HG03045 (cell line): ENCODE data around the gene GALNS.

ENCODE experiments used
- ATAC-seq: cut with Tn5 transposase; IDR thresholded peaks from one replicate; pipeline ENCODE4 v1.9.1; 2021; ENCODE audit warnings: mild to moderate bottlenecking, moderate library complexity; ENCODE audit not compliant: unreplicated experiment

GALNS gene

GRCh38 chr16:88877564-88878289, 21.0 kb upstream of the GALNS start:
- ATAC-seq: no peak

- ATAC-seq: no peak
Observed at GRCh38 chr16:88876942-88877526, 20.3 kb upstream of the GALNS start.

GRCh38 chr16:88875703-88876234, 19.0 kb upstream of the GALNS start:
- no peak for ATAC-seq

- ATAC-seq: no peak
Observed at GRCh38 chr16:88874938-88875599, 18.3 kb upstream of the GALNS start.

- ATAC-seq: no peak
Observed at GRCh38 chr16:88872650-88873331, 16.0 kb upstream of the GALNS start.

GRCh38 chr16:88871730-88872416, 15.1 kb upstream of the GALNS start:
- no peak for ATAC-seq

GRCh38 chr16:88871349-88871702, 14.6 kb upstream of the GALNS start:
- no peak for ATAC-seq

- ATAC-seq: no peak
Observed at GRCh38 chr16:88870608-88871348, 14.0 kb upstream of the GALNS start.

- ATAC-seq: no peak
Observed at GRCh38 chr16:88869673-88869980, 12.9 kb upstream of the GALNS start.

GRCh38 chr16:88868974-88869672, 12.4 kb upstream of the GALNS start:
- no peak for ATAC-seq

GRCh38 chr16:88867581-88868246, 11.0 kb upstream of the GALNS start:
- ATAC-seq: no peak

- ATAC-seq: no peak
Observed at GRCh38 chr16:88866151-88866920, 9.6 kb upstream of the GALNS start, which contains the start of gene PABPN1L. Gene PABPN1L, minus strand, starts transcription at chr16:88866660. Its CDS starts 54 bp downstream, at chr16:88866606.

- no peak for ATAC-seq
Observed at GRCh38 chr16:88865742-88866141, 9.0 kb upstream of the GALNS start.

GRCh38 chr16:88865310-88865709, 8.6 kb upstream of the GALNS start:
- no peak for ATAC-seq

GRCh38 chr16:88864521-88864920, 7.8 kb upstream of the GALNS start:
- ATAC-seq: no peak

GRCh38 chr16:88864099-88864498, 7.4 kb upstream of the GALNS start:
- ATAC-seq: no peak

- no peak for ATAC-seq
Observed at GRCh38 chr16:88863426-88863825, 6.7 kb upstream of the GALNS start.

- no peak for ATAC-seq
Observed at GRCh38 chr16:88862968-88863367, 6.2 kb upstream of the GALNS start.
